OCI-LY1 (cell line): ENCODE measurements around the gene MCTP1.

Experiments
- H2AFZ ChIP-seq: fragments of 200-600 bp; sonication (generic), shearing (Covaris generic); 2 replicates; pipeline ENCODE4 v1.6.0; 2014; ENCODE audit warnings: antibody characterized with exemption, mild to moderate bottlenecking, low read length
- H3F3A ChIP-seq: fragments of 200-600 bp; sonication (generic), shearing (Covaris generic); 2 replicates; pipeline ENCODE4 v1.6.0; 2014; ENCODE audit warnings: mild to moderate bottlenecking, antibody characterized with exemption, low read length, moderate library complexity; ENCODE audit not compliant: insufficient read depth
- H3K27ac ChIP-seq: fragments of 200-600 bp; sonication (generic); 2 replicates; pipeline ENCODE4 v1.5.1; 2014; ENCODE audit warnings: low read length, mixed run types, mild to moderate bottlenecking, low read depth; ENCODE audit not compliant: poor library complexity, severe bottlenecking
- H3K27me3 ChIP-seq: fragments of 200-600 bp; sonication (generic); 2 replicates; pipeline ENCODE4 v1.6.0; 2014; ENCODE audit warnings: antibody characterized with exemption, mild to moderate bottlenecking, low read length, moderate library complexity; ENCODE audit not compliant: insufficient read depth
- H3K36me3 ChIP-seq: fragments of 200-600 bp; sonication (generic); 2 replicates; pipeline ENCODE4 v1.6.1; 2014; ENCODE audit warnings: mild to moderate bottlenecking, antibody characterized with exemption, low read length, moderate library complexity, mixed read lengths; ENCODE audit not compliant: insufficient read depth
- H3K4me1 ChIP-seq: fragments of 200-600 bp; sonication (generic); 2 replicates; pipeline ENCODE4 v1.5.1; 2014; ENCODE audit warnings: mild to moderate bottlenecking, low read length, moderate library complexity; ENCODE audit not compliant: insufficient read depth, severe bottlenecking
- H3K4me2 ChIP-seq: fragments of 200-600 bp; sonication (generic), shearing (Covaris generic); 2 replicates; pipeline ENCODE4 v1.6.1; 2014; ENCODE audit warnings: low read length
- H3K4me3 ChIP-seq: fragments of 200-600 bp; sonication (generic); 2 replicates; pipeline ENCODE4 v1.5.1; 2014; ENCODE audit warnings: low read length, low read depth, mild to moderate bottlenecking, mixed read lengths; ENCODE audit not compliant: poor library complexity, severe bottlenecking
- H3K79me2 ChIP-seq: fragments of 200-600 bp; shearing (Covaris generic); 2 replicates; pipeline ENCODE4 v1.6.1; 2016; ENCODE audit warnings: mixed run types, low read length, mixed read lengths; ENCODE audit not compliant: insufficient read depth
- H3K9ac ChIP-seq: fragments of 200-600 bp; sonication (generic), shearing (Covaris generic); 2 replicates; pipeline ENCODE4 v1.6.1; 2014; ENCODE audit warnings: mild to moderate bottlenecking, low read length, mixed read lengths
- H3K9me2 ChIP-seq: fragments of 200-600 bp; sonication (generic), shearing (Covaris generic); 2 replicates; pipeline ENCODE4 v1.6.1; 2014; ENCODE audit warnings: low read depth, mild to moderate bottlenecking, low read length, mixed read lengths
- H3K9me3 ChIP-seq: fragments of 200-600 bp; shearing (Covaris generic); 2 replicates; pipeline ENCODE4 v1.6.1; 2014; ENCODE audit warnings: low read length, mixed read lengths
- H4K20me1 ChIP-seq: fragments of 200-600 bp; sonication (generic), shearing (Covaris generic); 2 replicates; pipeline ENCODE4 v1.6.0; 2016; ENCODE audit warnings: mild to moderate bottlenecking, low read length; ENCODE audit not compliant: insufficient read depth
- EZH2 ChIP-seq: fragments of 200-600 bp; sonication (generic), shearing (Covaris generic); IDR thresholded peaks from 2 replicates; pipeline ENCODE4 v1.8.0; 2017; ENCODE audit warnings: borderline replicate concordance, mixed run types, mild to moderate bottlenecking, antibody characterized with exemption, low read length, moderate library complexity, mixed read lengths
- TF ChIP-seq, protein P1 (sequence below): fragments of 200-600 bp; sonication (generic), shearing (Covaris generic); IDR thresholded peaks from 2 replicates; pipeline ENCODE4 v1.5.1; 2017; ENCODE audit warnings: mild to moderate bottlenecking, antibody characterized with exemption, low read length, moderate library complexity, mixed read lengths

MCTP1 gene

DNA sequence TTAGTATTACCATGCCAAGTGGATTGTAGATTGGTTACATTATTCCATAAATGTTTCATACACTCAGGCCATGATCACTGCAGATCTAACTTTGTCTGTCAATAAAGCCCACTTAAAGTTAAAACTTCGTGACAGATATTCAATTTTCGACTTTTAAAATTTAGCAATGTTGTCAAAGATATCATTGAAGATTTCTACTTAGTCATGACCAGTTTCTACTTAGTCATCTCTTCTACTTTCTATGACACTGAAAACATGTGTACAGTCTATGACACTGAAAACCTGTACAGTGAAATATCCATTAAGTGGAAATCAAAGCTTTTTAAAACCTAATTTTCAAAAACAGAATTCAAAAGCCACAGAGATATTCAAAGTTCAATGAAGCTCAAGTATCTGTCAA, 258.2 kb downstream of the MCTP1 start:
- no peaks in the 10 kb centered on the region for H3K27me3 ChIP-seq
- no peak overlapping the region for H3K27ac ChIP-seq
- no peaks in the 10 kb centered on the region; the same call in 1 of the 2 replicates for H3K9me2 ChIP-seq
- H4K20me1 ChIP-seq, result no peaks in the 10 kb centered on the region
- no peaks in the 10 kb centered on the region for H3F3A ChIP-seq
- H3K79me2 ChIP-seq, result no peaks in the 10 kb centered on the region
- no peaks in the 10 kb centered on the region for H3K9me3 ChIP-seq
- no peak overlapping the region for H3K4me2 ChIP-seq
- H2AFZ ChIP-seq, result no peak overlapping the region
- H3K36me3 ChIP-seq, result no peaks in the 10 kb centered on the region
- H3K4me3 ChIP-seq, result no peak overlapping the region
- H3K4me1 ChIP-seq, result no peaks in the 10 kb centered on the region
- no peak for TF ChIP-seq EZH2
- TF ChIP-seq, protein P1, sequence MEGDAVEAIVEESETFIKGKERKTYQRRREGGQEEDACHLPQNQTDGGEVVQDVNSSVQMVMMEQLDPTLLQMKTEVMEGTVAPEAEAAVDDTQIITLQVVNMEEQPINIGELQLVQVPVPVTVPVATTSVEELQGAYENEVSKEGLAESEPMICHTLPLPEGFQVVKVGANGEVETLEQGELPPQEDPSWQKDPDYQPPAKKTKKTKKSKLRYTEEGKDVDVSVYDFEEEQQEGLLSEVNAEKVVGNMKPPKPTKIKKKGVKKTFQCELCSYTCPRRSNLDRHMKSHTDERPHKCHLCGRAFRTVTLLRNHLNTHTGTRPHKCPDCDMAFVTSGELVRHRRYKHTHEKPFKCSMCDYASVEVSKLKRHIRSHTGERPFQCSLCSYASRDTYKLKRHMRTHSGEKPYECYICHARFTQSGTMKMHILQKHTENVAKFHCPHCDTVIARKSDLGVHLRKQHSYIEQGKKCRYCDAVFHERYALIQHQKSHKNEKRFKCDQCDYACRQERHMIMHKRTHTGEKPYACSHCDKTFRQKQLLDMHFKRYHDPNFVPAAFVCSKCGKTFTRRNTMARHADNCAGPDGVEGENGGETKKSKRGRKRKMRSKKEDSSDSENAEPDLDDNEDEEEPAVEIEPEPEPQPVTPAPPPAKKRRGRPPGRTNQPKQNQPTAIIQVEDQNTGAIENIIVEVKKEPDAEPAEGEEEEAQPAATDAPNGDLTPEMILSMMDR, result no peak
- no peak overlapping the region for H3K9ac ChIP-seq

DNA sequence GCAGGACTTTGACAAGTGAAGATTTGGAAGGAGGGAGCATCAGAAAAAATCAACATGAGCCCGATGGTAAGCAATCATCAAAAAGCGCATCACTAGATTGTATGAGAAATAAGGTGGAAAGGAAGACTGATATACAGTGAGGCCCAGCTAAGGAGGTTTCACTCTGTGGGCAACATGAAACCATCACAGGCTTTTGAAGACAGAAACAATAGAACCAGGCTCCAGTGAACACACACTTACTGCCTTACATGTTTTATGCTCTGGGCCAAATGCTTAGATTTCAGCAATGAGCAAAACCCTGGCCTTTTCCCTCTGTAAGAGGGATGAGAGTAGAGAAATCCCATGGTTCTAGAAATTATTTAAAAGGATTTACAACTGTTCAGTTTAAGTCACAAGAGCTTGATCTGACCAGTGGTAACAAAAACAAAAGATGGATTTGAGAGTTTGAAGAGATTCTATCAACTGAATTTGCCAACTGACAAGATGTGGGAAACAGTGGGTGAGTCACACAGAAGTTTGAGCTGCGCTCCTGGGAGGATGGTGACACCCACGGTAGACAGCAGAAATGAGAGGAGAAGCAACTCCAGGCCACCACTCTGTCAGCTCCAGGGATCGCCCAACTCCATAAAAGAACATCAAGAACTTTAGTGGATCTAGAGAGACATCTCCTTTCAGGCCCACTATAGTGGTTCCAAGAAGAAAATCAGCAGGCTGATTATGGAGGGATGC, 261.8 kb downstream of the MCTP1 start:
- no peak overlapping the region for H2AFZ ChIP-seq

DNA sequence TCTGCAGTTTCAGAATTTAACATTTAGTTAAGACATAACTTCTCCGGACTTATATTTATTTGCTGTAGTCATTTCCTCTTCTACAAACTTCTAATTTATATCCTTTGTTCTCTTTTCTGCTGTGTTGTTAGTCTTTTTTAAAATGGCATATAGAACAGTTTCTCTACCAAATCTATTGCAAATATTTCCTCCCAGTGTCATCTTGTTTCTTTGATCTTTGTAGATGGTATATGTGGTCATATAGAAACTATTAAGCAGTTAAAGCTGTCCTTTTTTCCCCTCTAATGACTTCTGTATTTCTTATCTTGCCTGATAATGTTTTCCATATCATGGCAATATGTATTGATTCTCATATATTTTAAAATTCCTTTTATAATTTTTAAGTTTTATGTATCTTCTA, 264.5 kb downstream of the MCTP1 start:
- H3K4me1 ChIP-seq, result no peaks in the 10 kb centered on the region
- H3K79me2 ChIP-seq, result no peaks in the 10 kb centered on the region

More for the DNA sequence above, 261.8 kb downstream of the MCTP1 start:
- H3K9ac ChIP-seq, result no peak overlapping the region
- no peak overlapping the region for H3K4me3 ChIP-seq
- no peaks in the 10 kb centered on the region for H4K20me1 ChIP-seq
- no peak overlapping the region for H3K27ac ChIP-seq
- TF ChIP-seq, protein P1, result no peak
- no peak for TF ChIP-seq EZH2
- no peaks in the 10 kb centered on the region for H3K9me3 ChIP-seq
- H3K4me1 ChIP-seq, result no peaks in the 10 kb centered on the region
- no peaks in the 10 kb centered on the region for H3K36me3 ChIP-seq
- no peaks in the 10 kb centered on the region for H3F3A ChIP-seq
- H3K9me2 ChIP-seq, result no peaks in the 10 kb centered on the region
- no peak overlapping the region for H3K4me2 ChIP-seq
- no peaks in the 10 kb centered on the region for H3K79me2 ChIP-seq
- no peaks in the 10 kb centered on the region for H3K27me3 ChIP-seq

More for the DNA sequence above, 264.5 kb downstream of the MCTP1 start:
- Histone ChIP-seq H3K4me3 (no peak overlapping the region), H3K9ac (no peak overlapping the region), H3K4me2 (no peak overlapping the region), H3K27me3 (no peaks in the 10 kb centered on the region), H3K9me3 (no peaks in the 10 kb centered on the region), H2AFZ (no peak overlapping the region), H4K20me1 (no peaks in the 10 kb centered on the region), H3K36me3 (no peaks in the 10 kb centered on the region), H3K9me2 (no peaks in the 10 kb centered on the region), H3K27ac (no peak overlapping the region), H3F3A (no peaks in the 10 kb centered on the region)
- TF ChIP-seq, protein P1, result no peak
- no peak for TF ChIP-seq EZH2
